Measurements from ENCODE around the gene REEP1.

DNA sequence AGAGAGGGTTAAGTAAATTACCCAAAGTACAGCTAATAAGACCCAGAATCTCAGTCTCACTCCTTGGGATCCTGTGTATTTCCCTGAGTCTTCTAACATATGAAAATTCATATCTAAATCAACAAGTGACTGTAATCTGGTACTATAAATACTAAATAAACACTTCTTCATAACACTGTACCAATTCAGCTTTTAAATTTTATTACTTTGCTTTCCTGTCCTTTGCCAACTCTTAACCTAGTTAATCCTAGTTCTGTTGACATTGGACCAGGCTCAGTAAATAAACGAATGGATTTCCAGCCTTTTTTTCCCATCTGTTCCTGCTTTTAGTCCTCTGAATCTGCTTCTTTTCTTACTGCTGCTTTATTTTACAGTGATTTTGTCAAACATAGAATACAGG lies 124.4 kb downstream of the REEP1 start:
- no peak for TF ChIP-seq TAF1 (IDR thresholded peaks at IDR 0.05; ENCODE audit: low read depth, low read length)
- no peak for TF ChIP-seq POLR2A (IDR thresholded peaks at IDR 0.05; ENCODE audit: low read depth, low read length)
- no peak for TF ChIP-seq POLR2AphosphoS5 (IDR thresholded peaks at IDR 0.05; ENCODE audit: low read depth, low read length)
